HEK293 (cell line): ENCODE results near the gene TNFAIP8L2.

ENCODE experiments used
- CTCF ChIP-seq: fragments of 450-650 bp; formaldehyde crosslinking; IDR thresholded peaks from 2 replicates; pipeline ENCODE4 v1.5.1; 2016; ENCODE audit warnings: missing biosample characterization, missing genetic modification characterization
- GLI2 ChIP-seq: fragments of 450-650 bp; formaldehyde crosslinking; IDR thresholded peaks from 2 replicates; pipeline ENCODE4; 2017; ENCODE audit warnings: missing biosample characterization, missing genetic modification characterization, low read depth, borderline replicate concordance
- SALL2 ChIP-seq: fragments of 450-650 bp; formaldehyde crosslinking; IDR thresholded peaks from 2 replicates; pipeline ENCODE4 v1.5.0; 2017; ENCODE audit warnings: missing biosample characterization, mild to moderate bottlenecking, missing genetic modification characterization, borderline replicate concordance
- SP2 ChIP-seq: fragments of 450-650 bp; formaldehyde crosslinking; IDR thresholded peaks from 2 replicates; pipeline ENCODE4 v1.5.1; 2016; ENCODE audit warnings: missing biosample characterization, missing genetic modification characterization
- SP3 ChIP-seq: fragments of 450-650 bp; formaldehyde crosslinking; IDR thresholded peaks from 2 replicates; pipeline ENCODE4 v1.5.1; 2016; ENCODE audit warnings: missing biosample characterization, missing genetic modification characterization
- TCF7L2 ChIP-seq: IDR thresholded peaks from 2 replicates; pipeline ENCODE4 v1.6.1; 2011; ENCODE audit warnings: low read depth, mild to moderate bottlenecking, inconsistent platforms, low read length, moderate library complexity, borderline replicate concordance
- TSHZ1 ChIP-seq: fragments of 450-650 bp; formaldehyde crosslinking; IDR thresholded peaks from 2 replicates; pipeline ENCODE4 v1.5.1; 2016; ENCODE audit warnings: missing biosample characterization, missing genetic modification characterization, borderline replicate concordance
- YY1 ChIP-seq: fragments of 450-650 bp; formaldehyde crosslinking; IDR thresholded peaks from 2 replicates; pipeline ENCODE4 v1.5.1; 2018; ENCODE audit warnings: missing biosample characterization, missing genetic modification characterization
- ZBTB20 ChIP-seq: fragments of 450-650 bp; formaldehyde crosslinking; IDR thresholded peaks from 2 replicates; pipeline ENCODE4 v1.5.1; 2016; ENCODE audit warnings: missing biosample characterization, missing genetic modification characterization
- ZFP3 ChIP-seq: fragments of 450-650 bp; formaldehyde crosslinking; IDR thresholded peaks from 2 replicates; pipeline ENCODE4 v1.5.1; 2016; ENCODE audit warnings: low read depth, missing biosample characterization, missing genetic modification characterization
- ZFP41 ChIP-seq: fragments of 450-650 bp; formaldehyde crosslinking; IDR thresholded peaks from 2 replicates; pipeline ENCODE4 v1.5.1; 2016; ENCODE audit warnings: missing biosample characterization, missing genetic modification characterization, borderline replicate concordance
- ZNF121 ChIP-seq: fragments of 450-650 bp; formaldehyde crosslinking; IDR thresholded peaks from 2 replicates; pipeline ENCODE4 v1.5.1; 2016; ENCODE audit warnings: missing biosample characterization, missing genetic modification characterization
- ZNF280D ChIP-seq: fragments of 450-650 bp; formaldehyde crosslinking; IDR thresholded peaks from 2 replicates; pipeline ENCODE4 v1.5.1; 2016; ENCODE audit warnings: missing biosample characterization, missing genetic modification characterization
- ZNF324 ChIP-seq: fragments of 450-650 bp; formaldehyde crosslinking; IDR thresholded peaks from 2 replicates; pipeline ENCODE4 v1.5.1; 2016; ENCODE audit warnings: missing biosample characterization, missing genetic modification characterization
- ZNF449 ChIP-seq: fragments of 450-650 bp; formaldehyde crosslinking; IDR thresholded peaks from 2 replicates; pipeline ENCODE4 v1.5.1; 2017; ENCODE audit warnings: missing biosample characterization, mild to moderate bottlenecking, missing genetic modification characterization, moderate library complexity
- ZNF510 ChIP-seq: fragments of 450-650 bp; formaldehyde crosslinking; IDR thresholded peaks from 2 replicates; pipeline ENCODE4 v1.5.1; 2018; ENCODE audit warnings: mild to moderate bottlenecking, missing genetic modification characterization, missing biosample characterization; ENCODE audit not compliant: insufficient replicate concordance
- ZNF514 ChIP-seq: fragments of 450-650 bp; formaldehyde crosslinking; IDR thresholded peaks from 2 replicates; pipeline ENCODE4 v1.5.1; 2016; ENCODE audit warnings: missing biosample characterization, missing genetic modification characterization
- ZNF518A ChIP-seq: fragments of 450-650 bp; formaldehyde crosslinking; conservative IDR thresholded peaks from 2 replicates; pipeline ENCODE4 v1.5.1; 2016; ENCODE audit warnings: low read depth, missing biosample characterization, missing genetic modification characterization
- ZNF549 ChIP-seq: fragments of 450-650 bp; IDR thresholded peaks from 2 replicates; pipeline ENCODE4 v1.5.1; 2018; ENCODE audit warnings: missing biosample characterization, missing genetic modification characterization, mild to moderate bottlenecking, inconsistent platforms, moderate library complexity
- ZNF585B ChIP-seq: fragments of 450-650 bp; formaldehyde crosslinking; IDR thresholded peaks from 2 replicates; pipeline ENCODE4 v1.5.1; 2016; ENCODE audit warnings: missing biosample characterization, missing genetic modification characterization
- ZNF596 ChIP-seq: fragments of 450-650 bp; IDR thresholded peaks from 2 replicates; pipeline ENCODE4 v1.5.0; 2018; ENCODE audit warnings: missing biosample characterization, mild to moderate bottlenecking, missing genetic modification characterization, moderate library complexity
- ZNF654 ChIP-seq: fragments of 450-650 bp; formaldehyde crosslinking; IDR thresholded peaks from 2 replicates; pipeline ENCODE4 v1.5.1; 2016; ENCODE audit warnings: low read depth, missing biosample characterization, missing genetic modification characterization
- ZSCAN5A ChIP-seq: fragments of 450-650 bp; formaldehyde crosslinking; IDR thresholded peaks from 2 replicates; pipeline ENCODE4 v1.5.1; 2016; ENCODE audit warnings: missing biosample characterization, missing genetic modification characterization

Gene TNFAIP8L2

GRCh38 chr1:151196292-151196800 is 39.9 kb downstream of the TNFAIP8L2 start (continued):
- TF ChIP-seq ZSCAN5A (tag by site-specific recombination) (no peak), ZNF514 (no peak), SP3 (tag by site-specific recombination) (no peak), ZBTB20 (tag by site-specific recombination) (no peak), SP2 (tag by site-specific recombination) (no peak), ZNF510 (tag by site-specific recombination) (no peak), CTCF (peak; percentile 68; the same call in 1 of the 2 replicates), ZNF654 (tag by site-specific recombination) (peak; percentile 98), ZFP41 (no peak), GLI2 (tag by site-specific recombination) (no peak), ZNF518A (tag by site-specific recombination) (0 out of 2 replicates have a peak, but pooled peaks have one; percentile 3), TSHZ1 (tag by site-specific recombination) (no peak), YY1 (tag by site-specific recombination) (no peak), TCF7L2 (no peak), SALL2 (tag by site-specific recombination) (no peak), ZNF280D (tag by site-specific recombination) (no peak), ZNF549 (tag by site-specific recombination) (no peak), ZFP3 (no peak), ZNF121 (tag by site-specific recombination) (no peak), ZNF585B (tag by site-specific recombination) (no peak), ZNF596 (tag by site-specific recombination) (no peak), ZNF449 (no peak; the same call in 1 of the 2 replicates), ZNF324 (tag by site-specific recombination) (no peak; the same call in 1 of the 2 replicates)
